H9 (cell line): Measurements from ENCODE around the gene NCLN. TPM values are rescaled to one million over a fixed set of nuclear protein-coding genes. Genes with fewer than 3 reads are reported as not detected.

Experiments used
- DNase-seq: peaks from one replicate; pipeline ENCODE4 v3.0.0-alpha.2; 2017
- H2AFZ ChIP-seq: one replicate; pipeline ENCODE4 v1.6.1; 2013; ENCODE audit warnings: mild to moderate bottlenecking, low read length, control low read depth, moderate library complexity
- H2AK5ac ChIP-seq: 2 replicates; pipeline ENCODE4 v1.6.1; 2013; ENCODE audit warnings: low read length, control low read depth, mixed read lengths; ENCODE audit not compliant: insufficient read length
- H2BK120ac ChIP-seq: one replicate; pipeline ENCODE4 v1.6.1; 2013; ENCODE audit warnings: low read depth, mild to moderate bottlenecking, low read length, control low read depth, inconsistent platforms; ENCODE audit not compliant: poor library complexity, severe bottlenecking
- H2BK12ac ChIP-seq: 2 replicates; pipeline ENCODE4 v1.6.1; 2013; ENCODE audit warnings: low read length, control low read depth, mixed read lengths, low read depth; ENCODE audit not compliant: insufficient read length
- H2BK15ac ChIP-seq: 2 replicates; pipeline ENCODE4 v1.6.1; 2013; ENCODE audit warnings: low read depth, low read length, control low read depth
- H2BK20ac ChIP-seq: one replicate; pipeline ENCODE4 v1.6.1; 2013; ENCODE audit warnings: low read depth, mild to moderate bottlenecking, low read length, control low read depth, inconsistent platforms; ENCODE audit not compliant: poor library complexity, severe bottlenecking
- H2BK5ac ChIP-seq: 2 replicates; pipeline ENCODE4 v1.6.1; 2013; ENCODE audit warnings: low read length, control low read depth, mixed read lengths; ENCODE audit not compliant: insufficient read length
- H3K14ac ChIP-seq: 2 replicates; pipeline ENCODE4 v1.6.1; 2013; ENCODE audit warnings: low read length, control low read depth; ENCODE audit not compliant: insufficient read depth
- H3K18ac ChIP-seq: 2 replicates; pipeline ENCODE4 v1.6.1; 2013; ENCODE audit warnings: low read depth, mild to moderate bottlenecking, mixed read lengths, low read length, control low read depth; ENCODE audit not compliant: insufficient read length
- H3K23ac ChIP-seq: 2 replicates; pipeline ENCODE4 v1.6.1; 2013; ENCODE audit warnings: low read length, control low read depth, mixed read lengths, low read depth; ENCODE audit not compliant: insufficient read length
- H3K23me2 ChIP-seq: 2 replicates; pipeline ENCODE4 v1.6.1; 2013; ENCODE audit warnings: low read depth, mild to moderate bottlenecking, mixed read lengths, low read length, control low read depth; ENCODE audit not compliant: insufficient read length, poor library complexity, severe bottlenecking
- H3K27ac ChIP-seq: 2 replicates; pipeline ENCODE4 v1.5.1; 2013; ENCODE audit warnings: low read length, control low read depth, mixed read lengths, low read depth; ENCODE audit not compliant: insufficient read length
- H3K27me3 ChIP-seq: 2 replicates; pipeline ENCODE4 v1.6.1; 2013; ENCODE audit warnings: low read length, control low read depth, inconsistent platforms; ENCODE audit not compliant: insufficient read depth
- H3K4ac ChIP-seq: 2 replicates; pipeline ENCODE4 v1.6.1; 2013; ENCODE audit warnings: low read depth, mild to moderate bottlenecking, control low read depth, inconsistent platforms, low read length, moderate library complexity
- H3K4me1 ChIP-seq: 2 replicates; pipeline ENCODE4 v1.6.1; 2013; ENCODE audit warnings: low read length, control low read depth, inconsistent platforms; ENCODE audit not compliant: insufficient read depth
- H3K4me2 ChIP-seq: 2 replicates; pipeline ENCODE4 v1.6.1; 2013; ENCODE audit warnings: low read length, control low read depth, mixed read lengths; ENCODE audit not compliant: insufficient read length, insufficient read depth
- H3K56ac ChIP-seq: 2 replicates; pipeline ENCODE4 v1.6.1; 2013; ENCODE audit warnings: low read depth, mild to moderate bottlenecking, mixed read lengths, low read length, control low read depth; ENCODE audit not compliant: insufficient read length
- H3K79me1 ChIP-seq: 2 replicates; pipeline ENCODE4 v1.6.1; 2013; ENCODE audit warnings: low read depth, mild to moderate bottlenecking, moderate library complexity, low read length, control low read depth, inconsistent platforms; ENCODE audit not compliant: insufficient read depth, poor library complexity, severe bottlenecking
- H3K79me2 ChIP-seq: 2 replicates; pipeline ENCODE4 v1.6.1; 2013; ENCODE audit warnings: low read length, control low read depth, inconsistent platforms; ENCODE audit not compliant: insufficient read depth
- H3K9ac ChIP-seq: 2 replicates; pipeline ENCODE4 v1.6.1; 2013; ENCODE audit warnings: low read length, control low read depth, mixed read lengths; ENCODE audit not compliant: insufficient read length; ENCODE audit errors: extremely low read depth
- H3K9me3 ChIP-seq: one replicate; pipeline ENCODE4 v1.6.1; 2013; ENCODE audit warnings: low read depth, low read length, inconsistent platforms; ENCODE audit not compliant: control insufficient read depth
- H3T11ph ChIP-seq: one replicate; pipeline ENCODE4 v1.6.1; 2013; ENCODE audit warnings: mild to moderate bottlenecking, low read length, control low read depth, inconsistent platforms
- H4K20me1 ChIP-seq: one replicate; pipeline ENCODE4 v1.6.1; 2013; ENCODE audit not compliant: control insufficient read depth, insufficient read length, insufficient read depth
- H4K5ac ChIP-seq: 2 replicates; pipeline ENCODE4 v1.6.1; 2013; ENCODE audit warnings: low read depth, mild to moderate bottlenecking, mixed read lengths, low read length, control low read depth; ENCODE audit not compliant: insufficient read length
- H4K8ac ChIP-seq: replicated peaks from 2 replicates; pipeline ENCODE4 v1.6.1; 2013; ENCODE audit warnings: low read length, control low read depth, mixed read lengths, low read depth; ENCODE audit not compliant: insufficient read length
- H4K91ac ChIP-seq: 2 replicates; pipeline ENCODE4 v1.6.1; 2013; ENCODE audit warnings: low read depth, mild to moderate bottlenecking, moderate library complexity, mixed read lengths, low read length, control low read depth; ENCODE audit not compliant: insufficient read length
- H3K27ac Mint-ChIP-seq, 3 experiments: 2 replicates in 2 of 3; 3 replicates in 1 of 3; pipeline ENCODE4 v1.8.0; 2020 to 2021; ENCODE audit warnings: mixed read lengths in 3 of 3, mild to moderate bottlenecking in 1 of 3, moderate library complexity in 1 of 3
- H3K27me3 Mint-ChIP-seq: 2 replicates; pipeline ENCODE4 v1.8.0; 2021; ENCODE audit warnings: low read depth, mild to moderate bottlenecking, moderate library complexity, mixed read lengths
- H3K36me3 Mint-ChIP-seq, 3 experiments: 2 replicates in 2 of 3; 3 replicates in 1 of 3; pipeline ENCODE4 v1.8.0; 2020 to 2021; ENCODE audit warnings: low read depth in 3 of 3, mixed read lengths in 3 of 3; ENCODE audit not compliant: insufficient read depth in 1 of 3
- H3K4me1 Mint-ChIP-seq, 2 experiments: 2 replicates each; pipeline ENCODE4 v1.8.0; 2020; ENCODE audit warnings: mixed read lengths in 2 of 2
- H3K4me3 Mint-ChIP-seq, 2 experiments: 2 replicates in 1 of 2; 3 replicates in 1 of 2; pipeline ENCODE4 v1.8.0; 2020 to 2021; ENCODE audit warnings: mild to moderate bottlenecking in 2 of 2, mixed read lengths in 2 of 2, moderate library complexity in 1 of 2
- H3K9me3 Mint-ChIP-seq, 2 experiments: 2 replicates in 1 of 2; 3 replicates in 1 of 2; pipeline ENCODE4 v1.8.0; 2020; ENCODE audit warnings: mild to moderate bottlenecking in 2 of 2, mixed read lengths in 2 of 2, moderate library complexity in 1 of 2
- CTCF ChIP-seq: fragments of 200-600 bp; sonication (generic); conservative IDR thresholded peaks from 3 replicates; pipeline ENCODE4 v1.8.0; 2021; ENCODE audit warnings: antibody characterized with exemption, mild to moderate bottlenecking
- WGBS: extraction: QIAGEN DNeasy Blood & Tissue Kit; methylation state at CpG from one replicate; pipeline ENCODE4 v1.1.7; 2013; ENCODE audit warnings: missing lambda C conversion rate, low lambda C conversion rate, mixed read lengths; ENCODE audit not compliant: insufficient read length; ENCODE audit errors: extremely low coverage; 5-methylcytosine and 5-hydroxymethylcytosine counted together
- total RNA-seq: library from RNA; stranded (reverse); gene quantifications from 2 replicates; pipeline ENCODE4 v1.2.1, GENCODE V29; 2021

The NCLN gene
- total RNA-seq, 1 experiment from 2014 or later, result 94.8 TPM

- Histone ChIP-seq H3K9ac (no peak overlapping the region), H3K18ac (no peak overlapping the region), H3K23me2 (no peaks in the 10 kb centered on the region), H3K4ac (no peak overlapping the region), H3K27ac (no peak overlapping the region), H2BK15ac (no peak overlapping the region), H3K79me2 (no peaks in the 10 kb centered on the region), H2AFZ (no peak overlapping the region), H2BK20ac (no peak overlapping the region), H3K79me1 (no peaks in the 10 kb centered on the region), H4K91ac (no peak overlapping the region), H2BK12ac (no peak overlapping the region), H3K4me1 (no peaks in the 10 kb centered on the region), H3K56ac (no peak overlapping the region), H3T11ph (no peak overlapping the region), H3K23ac (no peak overlapping the region), H4K8ac (no peak overlapping the region), H3K9me3 (no peaks in the 10 kb centered on the region), H2BK120ac (no peak overlapping the region), H3K4me2 (no peak overlapping the region), H3K14ac (no peak overlapping the region), H4K5ac (no peak overlapping the region), H2BK5ac (no peak overlapping the region), H4K20me1 (no peaks in the 10 kb centered on the region), H2AK5ac (no peak overlapping the region), H3K27me3 (no peaks in the 10 kb centered on the region)
- no peak overlapping the region; a peak in 1 of 5 replicates for H3K4me3 Mint-ChIP-seq
- peaks cover 3 to 11% of the 10 kb centered on the region in 2 experiments; a peak in 4 of 5 replicates for H3K9me3 Mint-ChIP-seq
- peaks cover 0 to 3% (median 0%) of the 10 kb centered on the region in 3 experiments; a peak in 3 of 7 replicates for H3K36me3 Mint-ChIP-seq
- no peak for DNase-seq
- WGBS, result no CpG with 5 or more reads among the region's 23 CpGs
- H3K27me3 Mint-ChIP-seq, result peaks cover 30% of the 10 kb centered on the region
- H3K27ac Mint-ChIP-seq, result no peak overlapping the region
- H3K4me1 Mint-ChIP-seq, result peaks cover 3 to 5% of the 10 kb centered on the region in 2 experiments; a peak in 3 of 4 replicates
- TF ChIP-seq CTCF, result no peak
Measured at GRCh38 chr19:3157096-3157845, 28.5 kb upstream of the NCLN start.
